ENCODE measurements around the gene PCNX2.

- TF ChIP-seq EZH2 (IDR thresholded peaks at IDR 0.05; ENCODE audit: insufficient read depth, poor library complexity, severe bottlenecking), result no peak
- TF ChIP-seq EZH2phosphoT487 (IDR thresholded peaks at IDR 0.05; ENCODE audit: insufficient read depth, low read depth), result no peak
Observed at GRCh38 chr1:233114159-233114558, 181.4 kb downstream of the PCNX2 start.

All from GM23248 (cell line).